H1 (cell line): Measurements from ENCODE around the gene ADAMTS9. TPM values are rescaled to one million over a fixed set of nuclear protein-coding genes. Genes with fewer than 3 reads are reported as not detected.

Source experiments
- ATF3 ChIP-seq: IDR thresholded peaks from 2 replicates; pipeline ENCODE4 v1.6.1; 2011; ENCODE audit warnings: low read depth, mild to moderate bottlenecking, low read length; ENCODE audit not compliant: insufficient read depth
- CHD1 ChIP-seq: IDR thresholded peaks from 2 replicates; pipeline ENCODE4 v1.6.1; 2012; ENCODE audit warnings: low read depth, low read length, improper control_type of control experiment
- EP300 ChIP-seq, 2 experiments: IDR thresholded peaks; 1 replicate in 1 of 2; 2 replicates in 1 of 2; pipeline ENCODE4 v1.6.1; 2011 to 2012; ENCODE audit warnings: low read depth in 2 of 2, low read length in 2 of 2, mild to moderate bottlenecking in 2 of 2, borderline replicate concordance in 1 of 2, inconsistent platforms in 1 of 2, moderate library complexity in 1 of 2
- RFX5 ChIP-seq: IDR thresholded peaks from 2 replicates; pipeline ENCODE4 v1.6.1; 2011; ENCODE audit warnings: low read depth, low read length, improper control_type of control experiment, borderline replicate concordance
- TAF1 ChIP-seq: IDR thresholded peaks from 2 replicates; pipeline ENCODE4 v1.6.1; 2011; ENCODE audit warnings: mild to moderate bottlenecking, low read depth, low read length
- YY1 ChIP-seq: IDR thresholded peaks from 2 replicates; pipeline ENCODE4 v1.6.1; 2011; ENCODE audit warnings: low read depth, mild to moderate bottlenecking, low read length
- polyA plus RNA-seq, 7 experiments: library from polyadenylated mRNA; depleted of rRNA in 3 of 7; stranded (reverse) in 5 of 7; unstranded in 2 of 7; fragments of >200 nt in 5 of 7; fragments of 200-250 nt in 2 of 7; gene quantifications; 1 replicate in 5 of 7; 2 replicates in 1 of 7; 4 replicates in 1 of 7; pipeline versions ENCODE4 v1.2.1 to v1.2.3, GENCODE V29; 2011 to 2013; ENCODE audit warnings: missing spikeins in 2 of 7, mixed read lengths in 2 of 7
- total RNA-seq: library from RNA; stranded (reverse); fragmentation: NEBNext Ultra II Directional; extraction: Animal tissue kit (Norgen Biotek cat#: 25700); gene quantifications from 2 replicates; pipeline ENCODE4 v1.2.1, GENCODE V29; 2021

ADAMTS9 gene
- total and polyA plus RNA-seq, 2 of the 8 experiments (the other 6 are each of a cell fraction or from before 2014, with no cell fraction given), result 0.20 to 0.41 TPM

- TF ChIP-seq ATF3 (no peak), RFX5 (no peak), TAF1 (no peak), EP300 (IDR thresholded peaks at IDR 0.05; ENCODE audit: borderline replicate concordance in 1 of 2, low read depth in 2 of 2, low read length in 2 of 2) (no peak), CHD1 (no peak), YY1 (no peak)
- TF ChIP-seq, all 59 proteins: peak for 0
Observed at GRCh38 chr3:64654013-64654412, 33.8 kb downstream of the ADAMTS9 start (continued).
